Peyer's patch (tissue), 4 donors: ENCODE data around the gene MLF1.

Experiments used
- POLR2A ChIP-seq, 2 donors: fragments of 450-650 bp; IDR thresholded peaks; one replicate each; pipeline ENCODE4 v1.5.1; 2017; ENCODE audit warnings: antibody characterized with exemption in 2 of 2, mild to moderate bottlenecking in 2 of 2, moderate library complexity in 2 of 2
- TF ChIP-seq, protein P1 (sequence below), 6 experiments: fragments of 450-650 bp in 4 of 6; fragments of 200-600 bp in 2 of 6; sonication (generic) in 1 of 6; IDR thresholded peaks; one replicate each; pipeline ENCODE4 v1.5.1; 2017 to 2019; ENCODE audit warnings: antibody characterized with exemption in 6 of 6, mild to moderate bottlenecking in 3 of 6, moderate library complexity in 1 of 6

DNA sequence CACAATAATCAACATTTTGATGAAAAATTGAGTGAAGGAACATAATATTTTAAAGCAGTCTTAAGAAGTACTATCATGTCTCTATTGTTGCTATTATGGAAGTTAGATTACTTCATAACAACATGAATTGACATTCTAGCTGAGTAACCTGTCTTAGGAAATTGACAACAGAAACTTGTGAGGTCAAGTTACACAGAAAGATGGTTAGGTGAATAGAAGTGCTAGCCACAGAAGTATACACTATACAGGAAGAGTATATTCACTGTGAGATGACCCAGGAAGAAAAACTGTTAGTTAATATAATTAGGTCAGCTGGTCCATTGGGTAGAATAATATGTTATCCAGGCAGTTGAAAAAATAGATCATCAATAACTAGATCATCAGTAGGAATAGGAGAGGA, 31.2 kb downstream of the MLF1 start:
- TF ChIP-seq, protein P1, sequence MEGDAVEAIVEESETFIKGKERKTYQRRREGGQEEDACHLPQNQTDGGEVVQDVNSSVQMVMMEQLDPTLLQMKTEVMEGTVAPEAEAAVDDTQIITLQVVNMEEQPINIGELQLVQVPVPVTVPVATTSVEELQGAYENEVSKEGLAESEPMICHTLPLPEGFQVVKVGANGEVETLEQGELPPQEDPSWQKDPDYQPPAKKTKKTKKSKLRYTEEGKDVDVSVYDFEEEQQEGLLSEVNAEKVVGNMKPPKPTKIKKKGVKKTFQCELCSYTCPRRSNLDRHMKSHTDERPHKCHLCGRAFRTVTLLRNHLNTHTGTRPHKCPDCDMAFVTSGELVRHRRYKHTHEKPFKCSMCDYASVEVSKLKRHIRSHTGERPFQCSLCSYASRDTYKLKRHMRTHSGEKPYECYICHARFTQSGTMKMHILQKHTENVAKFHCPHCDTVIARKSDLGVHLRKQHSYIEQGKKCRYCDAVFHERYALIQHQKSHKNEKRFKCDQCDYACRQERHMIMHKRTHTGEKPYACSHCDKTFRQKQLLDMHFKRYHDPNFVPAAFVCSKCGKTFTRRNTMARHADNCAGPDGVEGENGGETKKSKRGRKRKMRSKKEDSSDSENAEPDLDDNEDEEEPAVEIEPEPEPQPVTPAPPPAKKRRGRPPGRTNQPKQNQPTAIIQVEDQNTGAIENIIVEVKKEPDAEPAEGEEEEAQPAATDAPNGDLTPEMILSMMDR (IDR thresholded peaks at IDR 0.05): no peak
- TF ChIP-seq POLR2A (IDR thresholded peaks at IDR 0.05): no peak
